DOHH2 (cell line): ENCODE data around the gene MSTO1.
"Not testable (repeated sequence)": the region's sequence is repeated elsewhere in the genome, so short reads cannot be mapped to it uniquely, and the experiment has no call there.

Source experiments
- H3F3A ChIP-seq: fragments of 200-600 bp; sonication (generic), shearing (Covaris generic); 2 replicates; pipeline ENCODE4 v1.6.0; 2016; ENCODE audit warnings: antibody characterized with exemption, mild to moderate bottlenecking; ENCODE audit not compliant: control insufficient read depth, insufficient read depth
- H3K27ac ChIP-seq: fragments of 200-600 bp; sonication (generic); 2 replicates; pipeline ENCODE4 v1.5.1; 2014; ENCODE audit warnings: low read depth, mild to moderate bottlenecking, low read length, moderate library complexity
- H3K27me3 ChIP-seq: fragments of 200-600 bp; sonication (generic); 2 replicates; pipeline ENCODE4 v1.6.1; 2014; ENCODE audit warnings: mild to moderate bottlenecking, low read length, mixed read lengths; ENCODE audit not compliant: control insufficient read depth
- H3K36me3 ChIP-seq: fragments of 200-600 bp; sonication (generic); 2 replicates; pipeline ENCODE4 v1.6.1; 2014; ENCODE audit warnings: mild to moderate bottlenecking, low read length, moderate library complexity, mixed read lengths; ENCODE audit not compliant: control insufficient read depth
- H3K4me1 ChIP-seq: fragments of 200-600 bp; sonication (generic); 2 replicates; pipeline ENCODE4 v1.6.1; 2014; ENCODE audit warnings: mild to moderate bottlenecking, low read length, mixed read lengths; ENCODE audit not compliant: control insufficient read depth
- H3K4me2 ChIP-seq: fragments of 200-600 bp; sonication (generic); 2 replicates; pipeline ENCODE4 v1.6.0; 2014; ENCODE audit warnings: mild to moderate bottlenecking, low read length, moderate library complexity
- H3K4me3 ChIP-seq: fragments of 200-600 bp; sonication (generic); 2 replicates; pipeline ENCODE4 v1.5.1; 2014; ENCODE audit warnings: mild to moderate bottlenecking, low read length, mixed read lengths
- H3K79me2 ChIP-seq: fragments of 200-600 bp; sonication (generic); 2 replicates; pipeline ENCODE4 v1.6.1; 2014; ENCODE audit warnings: mild to moderate bottlenecking, low read length, mixed read lengths; ENCODE audit not compliant: control insufficient read depth
- H3K9me2 ChIP-seq: fragments of 200-600 bp; sonication (generic); replicated peaks from 2 replicates; pipeline ENCODE4 v1.6.1; 2014; ENCODE audit warnings: mild to moderate bottlenecking, low read length, mixed read lengths; ENCODE audit not compliant: control insufficient read depth
- H3K9me3 ChIP-seq: fragments of 200-600 bp; sonication (generic); 2 replicates; pipeline ENCODE4 v1.6.1; 2014; ENCODE audit warnings: antibody characterized with exemption, low read length, mixed read lengths; ENCODE audit not compliant: control insufficient read depth, insufficient read depth
- H4K20me1 ChIP-seq: fragments of 200-600 bp; sonication (generic); 2 replicates; pipeline ENCODE4 v1.6.0; 2014; ENCODE audit warnings: low read depth, mild to moderate bottlenecking, antibody characterized with exemption, low read length, moderate library complexity; ENCODE audit not compliant: control insufficient read depth, insufficient read depth
- EZH2phosphoT487 ChIP-seq: fragments of 200-600 bp; sonication (generic); IDR thresholded peaks from 2 replicates; pipeline ENCODE4 v1.6.1; 2017; ENCODE audit warnings: borderline replicate concordance, mild to moderate bottlenecking, antibody characterized with exemption, low read length, moderate library complexity, mixed read lengths
- TF ChIP-seq, protein P1 (sequence below): fragments of 200-600 bp; sonication (generic); IDR thresholded peaks from one replicate; pipeline ENCODE4 v1.5.1; 2014; ENCODE audit warnings: antibody characterized with exemption, mild to moderate bottlenecking, low read depth, low read length; ENCODE audit not compliant: poor library complexity, severe bottlenecking

MSTO1 gene

GRCh38 chr1:155590516-155591247, 19.3 kb upstream of the MSTO1 start:
- not testable (repeated sequence) for H3K4me1 ChIP-seq, H3F3A ChIP-seq, H3K27ac ChIP-seq, H3K9me2 ChIP-seq, H3K27me3 ChIP-seq, H3K4me2 ChIP-seq, H3K36me3 ChIP-seq, H3K9me3 ChIP-seq, H3K79me2 ChIP-seq, H3K4me3 ChIP-seq, H4K20me1 ChIP-seq

DNA sequence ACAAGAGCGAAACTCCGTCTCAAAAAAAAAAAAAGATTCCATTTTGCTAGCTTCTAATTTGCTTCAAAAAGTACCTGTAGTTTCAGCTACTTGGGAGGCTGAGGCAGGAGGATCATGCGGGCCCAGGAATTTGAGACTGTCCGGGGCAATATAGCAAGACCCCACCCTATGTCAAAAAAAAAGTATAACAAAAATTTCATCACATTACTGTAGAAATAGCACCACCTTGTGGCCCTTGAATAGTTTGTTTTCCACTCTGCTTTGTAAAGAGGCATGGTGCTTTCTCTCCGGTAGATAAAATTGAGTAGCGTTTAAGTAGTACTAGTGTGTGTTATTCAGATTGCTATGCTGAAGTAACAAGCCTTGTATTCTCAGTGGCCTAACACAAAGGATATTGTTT, 18.2 kb upstream of the MSTO1 start:
- Histone ChIP-seq H3K9me3 (no peaks in the 10 kb centered on the region), H3K27me3 (no peaks in the 10 kb centered on the region), H3K4me3 (no peak overlapping the region), H4K20me1 (no peaks in the 10 kb centered on the region), H3K9me2 (no peaks in the 10 kb centered on the region), H3K4me1 (no peaks in the 10 kb centered on the region), H3K27ac (no peak overlapping the region), H3K79me2 (no peaks in the 10 kb centered on the region), H3K4me2 (no peak overlapping the region), H3K36me3 (no peaks in the 10 kb centered on the region), H3F3A (no peaks in the 10 kb centered on the region)
- TF ChIP-seq EZH2phosphoT487: no peak
- TF ChIP-seq, protein P1, sequence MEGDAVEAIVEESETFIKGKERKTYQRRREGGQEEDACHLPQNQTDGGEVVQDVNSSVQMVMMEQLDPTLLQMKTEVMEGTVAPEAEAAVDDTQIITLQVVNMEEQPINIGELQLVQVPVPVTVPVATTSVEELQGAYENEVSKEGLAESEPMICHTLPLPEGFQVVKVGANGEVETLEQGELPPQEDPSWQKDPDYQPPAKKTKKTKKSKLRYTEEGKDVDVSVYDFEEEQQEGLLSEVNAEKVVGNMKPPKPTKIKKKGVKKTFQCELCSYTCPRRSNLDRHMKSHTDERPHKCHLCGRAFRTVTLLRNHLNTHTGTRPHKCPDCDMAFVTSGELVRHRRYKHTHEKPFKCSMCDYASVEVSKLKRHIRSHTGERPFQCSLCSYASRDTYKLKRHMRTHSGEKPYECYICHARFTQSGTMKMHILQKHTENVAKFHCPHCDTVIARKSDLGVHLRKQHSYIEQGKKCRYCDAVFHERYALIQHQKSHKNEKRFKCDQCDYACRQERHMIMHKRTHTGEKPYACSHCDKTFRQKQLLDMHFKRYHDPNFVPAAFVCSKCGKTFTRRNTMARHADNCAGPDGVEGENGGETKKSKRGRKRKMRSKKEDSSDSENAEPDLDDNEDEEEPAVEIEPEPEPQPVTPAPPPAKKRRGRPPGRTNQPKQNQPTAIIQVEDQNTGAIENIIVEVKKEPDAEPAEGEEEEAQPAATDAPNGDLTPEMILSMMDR: peak; percentile 53

DNA sequence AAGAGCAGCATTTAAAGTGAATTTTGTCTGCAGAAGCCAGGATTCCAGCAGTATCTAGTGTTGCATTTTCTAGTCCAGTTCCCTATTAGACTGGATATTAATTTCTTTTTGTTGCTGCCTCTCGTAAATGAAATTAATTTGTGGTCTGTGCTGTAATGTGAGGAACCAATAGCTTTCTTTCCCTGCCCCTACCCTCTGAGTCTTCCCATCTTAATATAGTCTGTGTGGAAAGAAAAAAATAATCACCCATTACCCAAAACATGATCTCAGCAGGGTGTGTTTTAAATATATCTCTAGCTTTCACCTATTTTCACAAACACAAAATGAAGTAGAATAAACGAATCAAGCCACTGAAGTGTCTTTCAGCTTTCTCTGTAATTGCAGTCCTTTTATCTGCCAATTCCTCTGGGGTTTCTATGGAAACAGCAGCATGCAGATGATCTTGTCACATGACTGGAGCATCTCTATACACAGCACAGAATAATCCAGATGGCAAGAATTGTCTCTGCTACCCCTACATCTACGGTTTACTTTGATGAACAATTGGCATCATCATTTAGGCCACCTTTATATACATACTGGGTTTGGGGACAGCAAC, 14.0 kb upstream of the MSTO1 start:
- H3F3A ChIP-seq, H3K27ac ChIP-seq, H3K27me3 ChIP-seq, H4K20me1 ChIP-seq, H3K36me3 ChIP-seq, H3K4me2 ChIP-seq, H3K9me3 ChIP-seq, H3K79me2 ChIP-seq, H3K9me2 ChIP-seq, H3K4me3 ChIP-seq: not testable (repeated sequence)
- peaks cover 10% of the 10 kb centered on the region for H3K4me1 ChIP-seq

- Histone ChIP-seq H3K4me1 (peaks cover 10% of the 10 kb centered on the region), H3K36me3 (no peaks in the 10 kb centered on the region), H3F3A (0 out of 2 replicates have a peak, but pooled peaks cover 2% of the 10 kb centered on the region), H3K79me2 (no peaks in the 10 kb centered on the region), H3K27ac (no peak overlapping the region), H3K4me2 (no peak overlapping the region), H3K9me2 (no peaks in the 10 kb centered on the region), H4K20me1 (no peaks in the 10 kb centered on the region), H3K27me3 (no peaks in the 10 kb centered on the region), H3K9me3 (no peaks in the 10 kb centered on the region), H3K4me3 (no peak overlapping the region)
- no peak for TF ChIP-seq EZH2phosphoT487
- TF ChIP-seq, protein P1: no peak
Observed at GRCh38 chr1:155596864-155597263, 13.2 kb upstream of the MSTO1 start.
